Hindlimb muscle (tissue), 1 donor: Measurements from ENCODE around the gene TNRC18. TPM values are rescaled to one million over a fixed set of nuclear protein-coding genes. Genes with fewer than 3 reads are reported as not detected.
"Not testable (repeated sequence)": the region's sequence is repeated elsewhere in the genome, so short reads cannot be mapped to it uniquely, and the experiment has no call there.

Source experiments
- DNase-seq: peaks from one replicate; pipeline ENCODE4 v3.0.0-alpha.2; 2013
- polyA plus RNA-seq: library from polyadenylated mRNA; unstranded; fragments of 120-200 nt; gene quantifications from one replicate; pipeline ENCODE4 v1.2.1, GENCODE V29; 2013; ENCODE audit not compliant: insufficient read length

Gene TNRC18
- polyA plus RNA-seq, 1 donor, result 63.2 TPM

- no peak for DNase-seq
Measured at GRCh38 chr7:5349437-5350173, 74.0 kb downstream of the TNRC18 start.

GRCh38 chr7:5349005-5349380, 74.6 kb downstream of the TNRC18 start:
- no peak for DNase-seq

- no peak for DNase-seq
Measured at GRCh38 chr7:5348134-5349004, 75.3 kb downstream of the TNRC18 start.

GRCh38 chr7:5345671-5346070, 78.0 kb downstream of the TNRC18 start:
- DNase-seq, result no peak

- no peak for DNase-seq
Measured at GRCh38 chr7:5345171-5345570, 78.5 kb downstream of the TNRC18 start.

GRCh38 chr7:5344342-5344741, 79.3 kb downstream of the TNRC18 start:
- DNase-seq, result no peak

GRCh38 chr7:5343884-5344283, 79.8 kb downstream of the TNRC18 start:
- DNase-seq, result no peak

- no peak for DNase-seq
Measured at GRCh38 chr7:5342631-5343030, 81.0 kb downstream of the TNRC18 start.

GRCh38 chr7:5339955-5340354, 83.7 kb downstream of the TNRC18 start:
- no peak for DNase-seq

GRCh38 chr7:5337047-5337446, 86.6 kb downstream of the TNRC18 start:
- no peak for DNase-seq

- DNase-seq, result no peak
Measured at GRCh38 chr7:5334671-5335070, 89.0 kb downstream of the TNRC18 start.

GRCh38 chr7:5333121-5334045, 90.3 kb downstream of the TNRC18 start:
- DNase-seq, result no peak

GRCh38 chr7:5332579-5332978, 91.1 kb downstream of the TNRC18 start:
- DNase-seq, result no peak

GRCh38 chr7:5330288-5330687, 93.3 kb downstream of the TNRC18 start:
- DNase-seq, result no peak

GRCh38 chr7:5324961-5325360, 98.7 kb downstream of the TNRC18 start:
- no peak for DNase-seq

GRCh38 chr7:5323800-5324781, 99.5 kb downstream of the TNRC18 start:
- DNase-seq, result not testable (repeated sequence)

GRCh38 chr7:5322621-5323410, 100.8 kb downstream of the TNRC18 start:
- no peak for DNase-seq

GRCh38 chr7:5320802-5321396, 102.7 kb downstream of the TNRC18 start:
- no peak for DNase-seq

GRCh38 chr7:5320391-5320790, 103.2 kb downstream of the TNRC18 start:
- no peak for DNase-seq

- DNase-seq, result not testable (repeated sequence)
Measured at GRCh38 chr7:5318613-5319012, 105.0 kb downstream of the TNRC18 start.
